ENCODE results near the gene WBP11. TPM values are rescaled to one million over a fixed set of nuclear protein-coding genes. Genes with fewer than 3 reads are reported as not detected.
A peak's percentile ranks its signal among the peaks of the same experiment; 100 is the strongest.

The WBP11 gene
- total RNA-seq, 4 donors from 2014 or later, result 16.7 to 24.4 (median 19.7) TPM

- H3K9me3 ChIP-seq, result no peaks in the 10 kb centered on the region
- no peaks in the 10 kb centered on the region for H3K27me3 ChIP-seq
- H3K4me1 ChIP-seq, result peaks cover 38% of the 10 kb centered on the region
- peak overlapping the region; percentile 97 for H3K27ac ChIP-seq
- DNase-seq (ENCODE audit: low spot score in 2 of 2), result peak; percentile 96 to 97
- H3K36me3 ChIP-seq, result no peaks in the 10 kb centered on the region
- H3K4me3 ChIP-seq, result peak overlapping the region; percentile 86
- TF ChIP-seq EP300 (IDR thresholded peaks at IDR 0.05), result no peak
- peak; percentile 86 to 96 (median 96) for TF ChIP-seq POLR2AphosphoS5 (IDR thresholded peaks at IDR 0.05)
- TF ChIP-seq CTCF (IDR thresholded peaks at IDR 0.05), result no peak
- peak; percentile 86 to 93 for TF ChIP-seq POLR2A (IDR thresholded peaks at IDR 0.05)
- WGBS, result 0% methylated on average over 27 of the region's 56 CpGs
Measured at GRCh38 chr12:14770496-14771461, 32.5 kb downstream of the WBP11 start.

GRCh38 chr12:14769969-14770495, 33.2 kb downstream of the WBP11 start:
- peak overlapping the region; percentile 86 for H3K4me3 ChIP-seq
- no peak for TF ChIP-seq EP300 (IDR thresholded peaks at IDR 0.05)
- TF ChIP-seq POLR2A (IDR thresholded peaks at IDR 0.05), result peak in 1 of 2 donors; percentile 47
- TF ChIP-seq CTCF (IDR thresholded peaks at IDR 0.05), result peak; percentile 80 to 81
- TF ChIP-seq POLR2AphosphoS5 (IDR thresholded peaks at IDR 0.05), result peak; percentile 26 to 66 (median 59)
- H3K4me1 ChIP-seq, result peaks cover 37% of the 10 kb centered on the region
- WGBS, result under 1% methylated on average over 26 of the region's 38 CpGs
- no peaks in the 10 kb centered on the region for H3K36me3 ChIP-seq
- peak overlapping the region; percentile 97 for H3K27ac ChIP-seq
- H3K9me3 ChIP-seq, result no peaks in the 10 kb centered on the region
- H3K27me3 ChIP-seq, result no peaks in the 10 kb centered on the region
- peak; percentile 88 to 90 for DNase-seq (ENCODE audit: low spot score in 2 of 2)

- peaks cover 37% of the 10 kb centered on the region for H3K4me1 ChIP-seq
- peak in 1 of 2 donors; percentile 68 for DNase-seq (ENCODE audit: low spot score in 2 of 2)
- peak overlapping the region; percentile 97 for H3K27ac ChIP-seq
- no peaks in the 10 kb centered on the region for H3K27me3 ChIP-seq
- 3% methylated on average over 24 of the region's 26 CpGs for WGBS
- H3K9me3 ChIP-seq, result no peaks in the 10 kb centered on the region
- H3K4me3 ChIP-seq, result peak overlapping the region; percentile 86
- TF ChIP-seq POLR2AphosphoS5 (IDR thresholded peaks at IDR 0.05), result peak in 1 of 3 donors; percentile 13
- no peak for TF ChIP-seq CTCF (IDR thresholded peaks at IDR 0.05)
- H3K36me3 ChIP-seq, result no peaks in the 10 kb centered on the region
Measured at GRCh38 chr12:14769466-14769968, 33.8 kb downstream of the WBP11 start.

GRCh38 chr12:14768823-14769405, 34.4 kb downstream of the WBP11 start:
- Histone ChIP-seq H3K9me3 (no peaks in the 10 kb centered on the region), H3K27me3 (no peaks in the 10 kb centered on the region), H3K36me3 (no peaks in the 10 kb centered on the region), H3K27ac (peak overlapping the region; percentile 97), H3K4me3 (peak overlapping the region; percentile 86), H3K4me1 (peaks cover 37% of the 10 kb centered on the region)
- 26% methylated on average over 16 of the region's 16 CpGs for WGBS
- TF ChIP-seq POLR2A (IDR thresholded peaks at IDR 0.05) (no peak), CTCF (IDR thresholded peaks at IDR 0.05) (no peak)
- no peak for DNase-seq (ENCODE audit: low spot score in 2 of 2)

GRCh38 chr12:14767617-14768016, 35.7 kb downstream of the WBP11 start:
- Histone ChIP-seq H3K9me3 (no peaks in the 10 kb centered on the region), H3K27me3 (no peaks in the 10 kb centered on the region), H3K36me3 (no peaks in the 10 kb centered on the region), H3K4me1 (peaks cover 29% of the 10 kb centered on the region), H3K4me3 (no peak overlapping the region), H3K27ac (no peak overlapping the region)
- 48% methylated on average over 1 of the region's 1 CpG for WGBS
- TF ChIP-seq POLR2AphosphoS5 (IDR thresholded peaks at IDR 0.05) (no peak), EP300 (IDR thresholded peaks at IDR 0.05) (no peak), POLR2A (IDR thresholded peaks at IDR 0.05) (no peak), CTCF (IDR thresholded peaks at IDR 0.05) (no peak)
- no peak for DNase-seq (ENCODE audit: low spot score in 2 of 2)
